MM.1S (cell line): ENCODE measurements around the gene LMF1.

Experiments
- DNase-seq: peaks from one replicate; pipeline ENCODE4 v3.0.0-alpha.2; 2015
- H2AFZ ChIP-seq: fragments of 300-600 bp; sonication (generic); 2 replicates; pipeline ENCODE4 v1.6.0; 2016; ENCODE audit warnings: antibody characterized with exemption, low read length
- H3F3A ChIP-seq: fragments of 300-600 bp; sonication (generic); 2 replicates; pipeline ENCODE4 v1.6.1; 2016; ENCODE audit warnings: mild to moderate bottlenecking, antibody characterized with exemption, low read length, moderate library complexity, mixed read lengths; ENCODE audit not compliant: insufficient read depth
- H3K27ac ChIP-seq: fragments of 300-600 bp; sonication (generic); 2 replicates; pipeline ENCODE4 v1.5.1; 2016; ENCODE audit warnings: mild to moderate bottlenecking, low read length
- H3K27me3 ChIP-seq: fragments of 300-600 bp; sonication (generic); replicated peaks from 2 replicates; pipeline ENCODE4 v1.6.0; 2016; ENCODE audit warnings: low read length; ENCODE audit not compliant: insufficient read depth
- H3K36me3 ChIP-seq: fragments of 300-600 bp; sonication (generic); replicated peaks from 2 replicates; pipeline ENCODE4 v1.6.1; 2016; ENCODE audit warnings: mild to moderate bottlenecking, low read length, mixed read lengths; ENCODE audit not compliant: insufficient read depth
- H3K4me1 ChIP-seq: fragments of 300-600 bp; sonication (generic); 2 replicates; pipeline ENCODE4 v1.6.1; 2016; ENCODE audit warnings: low read length, mixed read lengths
- H3K4me2 ChIP-seq: fragments of 300-600 bp; sonication (generic); 2 replicates; pipeline ENCODE4 v1.6.0; 2016; ENCODE audit warnings: low read depth, low read length
- H3K4me3 ChIP-seq: fragments of 300-600 bp; sonication (generic); 2 replicates; pipeline ENCODE4 v1.5.1; 2016; ENCODE audit warnings: low read length, mixed read lengths
- H3K79me2 ChIP-seq: fragments of 300-600 bp; sonication (generic); 2 replicates; pipeline ENCODE4 v1.6.1; 2016; ENCODE audit warnings: mixed run types, low read length, mixed read lengths
- H3K9ac ChIP-seq: fragments of 300-600 bp; sonication (generic); 2 replicates; pipeline ENCODE4 v1.6.1; 2016; ENCODE audit warnings: low read length, mixed read lengths
- H3K9me2 ChIP-seq: fragments of 300-600 bp; sonication (generic); replicated peaks from 2 replicates; pipeline ENCODE4 v1.6.1; 2016; ENCODE audit warnings: mild to moderate bottlenecking, low read length, mixed read lengths; ENCODE audit not compliant: insufficient read depth
- H3K9me3 ChIP-seq: fragments of 300-600 bp; sonication (generic); replicated peaks from 2 replicates; pipeline ENCODE4 v1.6.1; 2016; ENCODE audit warnings: mild to moderate bottlenecking, low read length, mixed read lengths; ENCODE audit not compliant: insufficient read depth
- H4K20me1 ChIP-seq: fragments of 300-600 bp; sonication (generic); 2 replicates; pipeline ENCODE4 v1.6.1; 2016; ENCODE audit warnings: mild to moderate bottlenecking, low read length, moderate library complexity, mixed read lengths; ENCODE audit not compliant: insufficient read depth
- EZH2 ChIP-seq: fragments of 300-600 bp; sonication (generic); optimal IDR thresholded peaks from 2 replicates; pipeline ENCODE3; 2017; ENCODE audit warnings: low read depth, mild to moderate bottlenecking, antibody characterized with exemption, low read length, mixed read lengths
- EZH2phosphoT487 ChIP-seq: fragments of 300-600 bp; sonication (generic); IDR thresholded peaks from 2 replicates; pipeline ENCODE4 v1.6.1; 2018; ENCODE audit warnings: antibody characterized with exemption, low read length
- TF ChIP-seq, protein P1 (sequence below): fragments of 300-600 bp; sonication (generic); IDR thresholded peaks from 2 replicates; pipeline ENCODE4 v1.5.1; 2016; ENCODE audit warnings: antibody characterized with exemption, low read length, mixed read lengths

LMF1 gene

DNA sequence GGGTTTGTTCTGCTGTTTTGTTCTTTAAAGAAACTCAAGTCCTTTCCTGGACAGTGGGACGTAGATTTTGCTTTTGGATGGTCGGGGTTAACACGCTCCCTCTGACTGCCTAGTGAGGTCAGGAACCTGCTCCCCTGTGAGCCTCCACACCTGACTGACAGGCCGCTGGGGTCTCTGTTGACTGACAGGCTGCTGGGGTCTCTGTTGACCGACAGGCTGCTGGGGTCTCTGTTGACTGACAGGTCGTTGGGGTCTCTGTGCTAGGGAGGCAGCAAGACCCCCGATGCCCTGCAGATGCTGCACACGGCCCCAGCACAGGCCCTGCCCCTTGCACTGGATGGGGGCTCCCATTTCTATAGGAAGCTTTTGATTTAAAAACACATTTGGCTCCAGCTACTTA lies 33.5 kb downstream of the LMF1 start:
- no peaks in the 10 kb centered on the region for H3K36me3 ChIP-seq
- no peaks in the 10 kb centered on the region for H3K9me3 ChIP-seq
- H3K9ac ChIP-seq, result no peak overlapping the region
- H3K79me2 ChIP-seq, result no peaks in the 10 kb centered on the region
- H3F3A ChIP-seq, result no peaks in the 10 kb centered on the region
- peaks cover 99% of the 10 kb centered on the region for H3K27me3 ChIP-seq
- H3K9me2 ChIP-seq, result no peaks in the 10 kb centered on the region
- H3K4me2 ChIP-seq, result no peak overlapping the region
- H3K27ac ChIP-seq, result no peak overlapping the region
- no peak overlapping the region for H3K4me3 ChIP-seq
- DNase-seq, result no peak
- H3K4me1 ChIP-seq, result no peaks in the 10 kb centered on the region
- TF ChIP-seq EZH2, result no peak
- TF ChIP-seq, protein P1, sequence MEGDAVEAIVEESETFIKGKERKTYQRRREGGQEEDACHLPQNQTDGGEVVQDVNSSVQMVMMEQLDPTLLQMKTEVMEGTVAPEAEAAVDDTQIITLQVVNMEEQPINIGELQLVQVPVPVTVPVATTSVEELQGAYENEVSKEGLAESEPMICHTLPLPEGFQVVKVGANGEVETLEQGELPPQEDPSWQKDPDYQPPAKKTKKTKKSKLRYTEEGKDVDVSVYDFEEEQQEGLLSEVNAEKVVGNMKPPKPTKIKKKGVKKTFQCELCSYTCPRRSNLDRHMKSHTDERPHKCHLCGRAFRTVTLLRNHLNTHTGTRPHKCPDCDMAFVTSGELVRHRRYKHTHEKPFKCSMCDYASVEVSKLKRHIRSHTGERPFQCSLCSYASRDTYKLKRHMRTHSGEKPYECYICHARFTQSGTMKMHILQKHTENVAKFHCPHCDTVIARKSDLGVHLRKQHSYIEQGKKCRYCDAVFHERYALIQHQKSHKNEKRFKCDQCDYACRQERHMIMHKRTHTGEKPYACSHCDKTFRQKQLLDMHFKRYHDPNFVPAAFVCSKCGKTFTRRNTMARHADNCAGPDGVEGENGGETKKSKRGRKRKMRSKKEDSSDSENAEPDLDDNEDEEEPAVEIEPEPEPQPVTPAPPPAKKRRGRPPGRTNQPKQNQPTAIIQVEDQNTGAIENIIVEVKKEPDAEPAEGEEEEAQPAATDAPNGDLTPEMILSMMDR, result no peak
- no peak for TF ChIP-seq EZH2phosphoT487
- no peak overlapping the region for H2AFZ ChIP-seq
- no peaks in the 10 kb centered on the region for H4K20me1 ChIP-seq

DNA sequence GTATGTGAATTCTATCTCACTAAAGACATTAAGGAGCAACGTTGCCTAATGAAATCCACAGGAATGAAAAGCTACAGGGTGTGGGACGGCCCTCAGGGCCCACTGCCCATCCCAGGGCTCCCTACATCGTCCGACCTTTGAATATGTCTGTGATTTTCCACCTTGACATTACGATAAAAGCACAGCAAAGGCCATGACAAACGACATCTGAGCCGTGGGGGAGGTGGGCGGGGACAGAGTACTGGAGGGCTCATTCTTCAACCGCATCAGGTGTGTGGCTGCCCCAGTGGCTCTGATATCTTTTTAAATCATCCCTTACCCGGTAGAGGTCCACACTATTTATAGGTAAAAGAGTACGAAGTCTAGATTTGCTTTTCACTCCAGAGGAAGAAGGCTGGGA lies 35.1 kb downstream of the LMF1 start:
- no peaks in the 10 kb centered on the region for H3K9me3 ChIP-seq
- no peaks in the 10 kb centered on the region for H4K20me1 ChIP-seq
- H3K4me1 ChIP-seq, result no peaks in the 10 kb centered on the region
- H2AFZ ChIP-seq, result no peak overlapping the region
- DNase-seq, result no peak
- no peak overlapping the region for H3K4me3 ChIP-seq
- H3K27ac ChIP-seq, result no peak overlapping the region
- H3K4me2 ChIP-seq, result no peak overlapping the region
- H3K79me2 ChIP-seq, result no peaks in the 10 kb centered on the region
- H3K9ac ChIP-seq, result no peak overlapping the region
- no peaks in the 10 kb centered on the region for H3F3A ChIP-seq
- no peaks in the 10 kb centered on the region for H3K9me2 ChIP-seq
- no peaks in the 10 kb centered on the region for H3K36me3 ChIP-seq
- peaks cover 98% of the 10 kb centered on the region for H3K27me3 ChIP-seq
- TF ChIP-seq EZH2 (no peak), EZH2phosphoT487 (no peak)
- TF ChIP-seq, protein P1, result no peak

DNA sequence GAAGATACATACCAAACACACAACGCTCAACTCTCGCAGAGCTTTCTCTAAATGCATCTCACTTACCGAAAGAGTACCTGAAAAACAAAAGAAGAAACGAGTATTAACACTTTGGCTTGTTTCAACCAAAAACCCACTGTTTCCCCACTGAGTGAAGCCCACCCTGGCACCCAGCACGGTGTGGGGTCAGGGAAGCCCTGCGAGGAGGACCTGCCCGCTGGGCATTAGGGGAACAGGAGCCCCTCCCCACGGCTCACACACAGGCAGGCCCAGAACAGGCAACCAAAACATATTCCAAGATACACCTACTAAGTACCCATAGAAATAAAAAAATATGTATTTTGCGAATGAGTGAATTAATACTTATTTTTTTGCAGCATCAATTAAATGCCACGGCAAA lies 36.6 kb downstream of the LMF1 start:
- no peak overlapping the region for H2AFZ ChIP-seq
- no peaks in the 10 kb centered on the region for H3K4me1 ChIP-seq
- H3K79me2 ChIP-seq, result no peaks in the 10 kb centered on the region
- H3K9ac ChIP-seq, result no peak overlapping the region
- H3K4me2 ChIP-seq, result no peak overlapping the region
- no peak overlapping the region for H3K4me3 ChIP-seq
- H4K20me1 ChIP-seq, result no peaks in the 10 kb centered on the region
- no peak overlapping the region for H3K27ac ChIP-seq
- H3K27me3 ChIP-seq, result peaks cover 92% of the 10 kb centered on the region
- DNase-seq, result no peak
- no peaks in the 10 kb centered on the region for H3K9me2 ChIP-seq
- TF ChIP-seq EZH2phosphoT487 (no peak), EZH2 (no peak)
- TF ChIP-seq, protein P1, result no peak
- no peaks in the 10 kb centered on the region for H3K9me3 ChIP-seq
- H3F3A ChIP-seq, result no peaks in the 10 kb centered on the region
- no peaks in the 10 kb centered on the region for H3K36me3 ChIP-seq

DNA sequence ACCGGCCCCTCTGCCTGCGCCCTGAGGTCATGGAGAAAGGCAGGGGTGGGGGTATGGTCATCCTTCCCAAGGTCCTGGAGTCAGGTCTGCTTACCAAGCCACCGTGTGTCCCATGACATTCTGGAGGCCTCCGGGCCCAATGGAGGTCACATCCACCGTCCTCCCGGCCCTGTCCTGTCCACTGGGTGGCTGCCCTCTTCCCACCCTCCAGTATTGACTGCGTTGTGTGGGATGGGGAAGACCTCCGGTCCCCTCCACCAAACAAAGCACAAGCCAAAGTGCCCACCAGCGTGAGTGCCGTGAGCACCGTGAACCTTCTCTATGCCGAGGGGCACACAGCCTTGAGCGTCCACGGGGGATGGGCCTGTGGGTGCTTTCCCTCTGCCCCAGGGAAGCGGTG lies 37.2 kb downstream of the LMF1 start:
- peaks cover 86% of the 10 kb centered on the region for H3K27me3 ChIP-seq

More for the DNA sequence above, 37.2 kb downstream of the LMF1 start:
- no peaks in the 10 kb centered on the region for H3F3A ChIP-seq
- DNase-seq, result no peak
- H2AFZ ChIP-seq, result no peak overlapping the region
- TF ChIP-seq EZH2, result no peak
- TF ChIP-seq, protein P1, result no peak
- TF ChIP-seq EZH2phosphoT487, result no peak
- no peak overlapping the region for H3K27ac ChIP-seq
- no peaks in the 10 kb centered on the region for H4K20me1 ChIP-seq
- H3K36me3 ChIP-seq, result no peaks in the 10 kb centered on the region
- H3K9me2 ChIP-seq, result no peaks in the 10 kb centered on the region
- H3K4me1 ChIP-seq, result no peaks in the 10 kb centered on the region
- H3K4me2 ChIP-seq, result no peak overlapping the region
- no peaks in the 10 kb centered on the region for H3K9me3 ChIP-seq
- no peak overlapping the region for H3K4me3 ChIP-seq
- no peaks in the 10 kb centered on the region for H3K79me2 ChIP-seq
- no peak overlapping the region for H3K9ac ChIP-seq
